ENCODE data around the gene GASK1A.

- TF ChIP-seq CTCF (IDR thresholded peaks at IDR 0.05; ENCODE audit: borderline replicate concordance, extremely low read depth, low read length, poor library complexity, severe bottlenecking): no peak
- TF ChIP-seq EZH2 (IDR thresholded peaks at IDR 0.05; ENCODE audit: borderline replicate concordance, low read depth, low read length, severe bottlenecking): no peak
Measured at GRCh38 chr3:43032646-43033628, 53.8 kb downstream of the GASK1A start.
